ENCODE measurements around the gene SLC5A12.

GRCh38 chr11:26741036-26741435 lies 19.2 kb upstream of the SLC5A12 start:
- TF ChIP-seq CTCF (IDR thresholded peaks at IDR 0.05) (no peak), POLR2AphosphoS5 (IDR thresholded peaks at IDR 0.05) (no peak)

Measured in gastroesophageal sphincter (tissue), 3 donors.